CD14-positive monocyte (primary cell): ENCODE data around the gene PLEKHD1. TPM values are rescaled to one million over a fixed set of nuclear protein-coding genes. Genes with fewer than 3 reads are reported as not detected.

Source experiments
- DNase-seq, 3 donors: peaks; one replicate each; pipeline ENCODE4 v3.0.0-alpha.2; 2011 to 2022
- H2AFZ ChIP-seq: 2 replicates; pipeline ENCODE4 v1.6.0; 2012; ENCODE audit warnings: mild to moderate bottlenecking, low read depth, low read length, inconsistent platforms; ENCODE audit not compliant: insufficient read depth, poor library complexity, severe bottlenecking
- H3K27ac ChIP-seq, 2 donors: 1 replicate in 1 of 2; 2 replicates in 1 of 2; pipeline ENCODE4 v1.5.1; 2012 to 2013; ENCODE audit warnings: low read length in 2 of 2, control low read depth in 1 of 2, inconsistent platforms in 1 of 2, low read depth in 1 of 2, mild to moderate bottlenecking in 1 of 2
- H3K27me3 ChIP-seq, 2 donors: one replicate each; pipeline versions ENCODE4 v1.6.0 to v1.6.1; 2011 to 2013; ENCODE audit warnings: low read length in 2 of 2; ENCODE audit not compliant: control insufficient read depth in 2 of 2, insufficient read depth in 2 of 2
- H3K36me3 ChIP-seq, 2 donors: replicated peaks in 1 of 2; 1 replicate in 1 of 2; 2 replicates in 1 of 2; pipeline versions ENCODE4 v1.5.1 to v1.6.1; 2012 to 2013; ENCODE audit warnings: low read length in 2 of 2, control low read depth in 1 of 2, inconsistent platforms in 1 of 2, mild to moderate bottlenecking in 1 of 2; ENCODE audit not compliant: insufficient read depth in 2 of 2, control insufficient read depth in 1 of 2
- H3K4me1 ChIP-seq, 2 donors: 1 replicate in 1 of 2; 2 replicates in 1 of 2; pipeline versions ENCODE4 v1.5.1 to v1.6.1; 2012 to 2013; ENCODE audit warnings: low read length in 2 of 2, control low read depth in 1 of 2, inconsistent platforms in 1 of 2, mild to moderate bottlenecking in 1 of 2, moderate library complexity in 1 of 2; ENCODE audit not compliant: insufficient read depth in 2 of 2, control insufficient read depth in 1 of 2
- H3K4me2 ChIP-seq: replicated peaks from 2 replicates; pipeline ENCODE3; 2012; ENCODE audit warnings: low read length, moderate library complexity, mild to moderate bottlenecking; ENCODE audit not compliant: poor library complexity, severe bottlenecking; ENCODE audit errors: extremely low read depth
- H3K4me3 ChIP-seq, 3 experiments: fragments of 200-600 bp in 1 of 3; sonication (generic) in 1 of 3; replicated peaks in 1 of 3; 1 replicate in 2 of 3; 2 replicates in 1 of 3; pipeline ENCODE4 v1.5.1; 2011 to 2013; ENCODE audit warnings: low read length in 3 of 3, mild to moderate bottlenecking in 3 of 3, control low read depth in 2 of 3, low read depth in 2 of 3, inconsistent platforms in 1 of 3, moderate library complexity in 1 of 3
- H3K79me2 ChIP-seq: 2 replicates; pipeline ENCODE4 v1.6.0; 2012; ENCODE audit warnings: mild to moderate bottlenecking, control low read depth, inconsistent platforms, low read length, moderate library complexity; ENCODE audit not compliant: insufficient read depth
- H3K9ac ChIP-seq: 2 replicates; pipeline ENCODE4 v1.6.0; 2017; ENCODE audit warnings: low read length, mild to moderate bottlenecking; ENCODE audit not compliant: insufficient read depth, poor library complexity, severe bottlenecking
- H3K9me3 ChIP-seq, 2 donors: replicated peaks in 1 of 2; 1 replicate in 1 of 2; 2 replicates in 1 of 2; pipeline versions ENCODE4 v1.5.1 to v1.6.1; 2012 to 2013; ENCODE audit warnings: low read length in 2 of 2, control low read depth in 1 of 2; ENCODE audit not compliant: control insufficient read depth in 1 of 2, insufficient read depth in 1 of 2
- H4K20me1 ChIP-seq: 2 replicates; pipeline ENCODE4 v1.6.0; 2012; ENCODE audit warnings: mild to moderate bottlenecking, low read length, control low read depth, moderate library complexity; ENCODE audit not compliant: insufficient read depth
- H3K27ac Mint-ChIP-seq, 7 donors: one replicate each; pipeline ENCODE4 v1.8.0; 2020; ENCODE audit warnings: mild to moderate bottlenecking in 7 of 7, mixed read lengths in 7 of 7, moderate library complexity in 6 of 7, inconsistent platforms in 2 of 7
- H3K27me3 Mint-ChIP-seq, 3 donors: one replicate each; pipeline ENCODE4 v1.8.0; 2021 to 2022; ENCODE audit warnings: low read depth in 3 of 3, mild to moderate bottlenecking in 3 of 3, mixed read lengths in 3 of 3, moderate library complexity in 3 of 3, inconsistent platforms in 1 of 3
- H3K36me3 Mint-ChIP-seq, 2 donors: one replicate each; pipeline ENCODE4 v1.8.0; 2020; ENCODE audit warnings: mixed read lengths in 2 of 2, inconsistent platforms in 1 of 2, mild to moderate bottlenecking in 1 of 2
- H3K4me1 Mint-ChIP-seq: one replicate; pipeline ENCODE4 v1.8.0; 2020; ENCODE audit warnings: mild to moderate bottlenecking, mixed read lengths
- H3K4me3 Mint-ChIP-seq, 2 donors: one replicate each; pipeline ENCODE4 v1.8.0; 2020; ENCODE audit warnings: mild to moderate bottlenecking in 2 of 2, mixed read lengths in 2 of 2, moderate library complexity in 1 of 2
- H3K9me3 Mint-ChIP-seq, 7 donors: one replicate each; pipeline ENCODE4 v1.8.0; 2020 to 2022; ENCODE audit warnings: mixed read lengths in 7 of 7, mild to moderate bottlenecking in 6 of 7, moderate library complexity in 6 of 7, inconsistent platforms in 2 of 7
- WGBS: methylation state at CpG from one replicate; pipeline ENCODE4 v1.1.5; 2013; ENCODE audit warnings: missing lambda C conversion rate; ENCODE audit not compliant: insufficient coverage; 5-methylcytosine and 5-hydroxymethylcytosine counted together
- intact Hi-C, 2 donors: fragments of 100-400 bp; cut with micrococcal nuclease; formaldehyde crosslinking; loops; one replicate each; pipeline versions ENCODE4 v1.15.0 to v1.15.1; 2023
- polyA plus RNA-seq, 3 donors: library from polyadenylated mRNA; depleted of rRNA in 1 of 3; unstranded in 2 of 3; stranded (reverse) in 1 of 3; fragments of 300-500 nt in 2 of 3; fragments of >200 nt in 1 of 3; fragmentation: Illumina TruSeq in 2 of 3; gene quantifications; 1 replicate in 2 of 3; 2 replicates in 1 of 3; pipeline ENCODE4 v1.2.3, GENCODE V29; 2012 to 2021
- TF ChIP-seq, protein P1 (sequence below): fragments of 200-600 bp; IDR thresholded peaks from one replicate; pipeline ENCODE4 v1.8.0; 2022; ENCODE audit warnings: antibody characterized with exemption, mild to moderate bottlenecking

The PLEKHD1 gene
- polyA plus RNA-seq, 3 donors, result 0.09 TPM; not detected in 2

DNA sequence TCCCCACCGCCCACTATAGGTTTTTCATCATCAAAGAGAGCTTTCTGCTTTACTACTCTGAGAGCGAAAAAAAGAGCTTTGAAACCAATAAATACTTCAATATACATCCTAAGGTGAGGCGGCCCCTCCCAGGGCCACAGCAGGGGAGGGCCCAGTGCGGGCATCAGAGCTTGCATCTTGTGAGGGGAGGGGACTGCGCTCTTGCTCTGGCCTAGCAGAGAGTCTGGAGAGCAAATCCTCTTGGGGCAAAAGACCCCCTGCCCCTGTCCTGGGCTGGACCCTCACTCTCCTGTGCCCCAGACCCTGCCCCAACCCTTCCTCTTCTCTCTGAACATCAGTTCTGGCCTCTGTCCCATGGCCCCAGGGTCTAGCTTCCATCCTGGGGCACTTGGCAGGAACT lies 15.6 kb downstream of the PLEKHD1 start:
- Histone ChIP-seq H3K9ac (no peak overlapping the region), H3K4me2 (no peak overlapping the region), H3K4me1 (no peaks in the 10 kb centered on the region), H2AFZ (no peak overlapping the region), H3K9me3 (no peaks in the 10 kb centered on the region), H3K36me3 (no peaks in the 10 kb centered on the region), H4K20me1 (no peaks in the 10 kb centered on the region), H3K27me3 (no peaks in the 10 kb centered on the region), H3K27ac (no peak overlapping the region), H3K4me3 (no peak overlapping the region), H3K79me2 (no peaks in the 10 kb centered on the region)
- H3K27ac Mint-ChIP-seq, result no peak overlapping the region
- H3K4me1 Mint-ChIP-seq, result no peaks in the 10 kb centered on the region
- DNase-seq, result no peak
- H3K27me3 Mint-ChIP-seq, result peaks cover 7 to 14% (median 7%) of the 10 kb centered on the region in 3 donors
- peaks cover 0 to 2% (median 0%) of the 10 kb centered on the region in 7 donors for H3K9me3 Mint-ChIP-seq
- intact Hi-C loops, result no loop called here
- H3K4me3 Mint-ChIP-seq, result no peak overlapping the region
- no peaks in the 10 kb centered on the region for H3K36me3 Mint-ChIP-seq
- TF ChIP-seq, protein P1, sequence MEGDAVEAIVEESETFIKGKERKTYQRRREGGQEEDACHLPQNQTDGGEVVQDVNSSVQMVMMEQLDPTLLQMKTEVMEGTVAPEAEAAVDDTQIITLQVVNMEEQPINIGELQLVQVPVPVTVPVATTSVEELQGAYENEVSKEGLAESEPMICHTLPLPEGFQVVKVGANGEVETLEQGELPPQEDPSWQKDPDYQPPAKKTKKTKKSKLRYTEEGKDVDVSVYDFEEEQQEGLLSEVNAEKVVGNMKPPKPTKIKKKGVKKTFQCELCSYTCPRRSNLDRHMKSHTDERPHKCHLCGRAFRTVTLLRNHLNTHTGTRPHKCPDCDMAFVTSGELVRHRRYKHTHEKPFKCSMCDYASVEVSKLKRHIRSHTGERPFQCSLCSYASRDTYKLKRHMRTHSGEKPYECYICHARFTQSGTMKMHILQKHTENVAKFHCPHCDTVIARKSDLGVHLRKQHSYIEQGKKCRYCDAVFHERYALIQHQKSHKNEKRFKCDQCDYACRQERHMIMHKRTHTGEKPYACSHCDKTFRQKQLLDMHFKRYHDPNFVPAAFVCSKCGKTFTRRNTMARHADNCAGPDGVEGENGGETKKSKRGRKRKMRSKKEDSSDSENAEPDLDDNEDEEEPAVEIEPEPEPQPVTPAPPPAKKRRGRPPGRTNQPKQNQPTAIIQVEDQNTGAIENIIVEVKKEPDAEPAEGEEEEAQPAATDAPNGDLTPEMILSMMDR, result no peak
- 71% methylated on average over 1 of the region's 5 CpGs for WGBS

DNA sequence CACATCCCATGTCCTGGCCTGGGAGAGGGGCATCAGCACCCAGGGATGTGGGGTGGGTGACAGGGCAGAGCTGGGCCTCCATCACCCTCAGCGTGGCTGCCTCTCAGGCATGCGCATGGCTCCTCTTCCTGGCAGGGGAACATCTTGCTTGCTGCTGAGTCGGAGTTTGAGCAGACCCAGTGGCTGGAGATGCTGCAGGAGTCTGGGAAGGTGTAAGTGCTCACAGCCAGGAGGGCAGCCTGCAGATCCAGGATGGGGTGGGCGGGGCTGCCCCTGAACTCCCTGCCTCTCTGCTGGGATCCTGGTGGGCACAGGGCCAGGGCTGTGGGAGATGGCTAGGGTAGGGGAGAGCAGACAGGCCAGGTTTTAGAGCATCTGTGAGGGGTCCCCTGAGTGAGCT lies 16.2 kb downstream of the PLEKHD1 start:
- Mint-ChIP-seq H3K4me1 (no peaks in the 10 kb centered on the region), H3K4me3 (no peak overlapping the region), H3K9me3 (peaks cover 0 to 2% (median 0%) of the 10 kb centered on the region in 7 donors), H3K27me3 (peaks cover 5 to 11% (median 7%) of the 10 kb centered on the region in 3 donors), H3K36me3 (no peaks in the 10 kb centered on the region), H3K27ac (no peak overlapping the region)
- H3K4me2 ChIP-seq, result no peak overlapping the region
- H3K79me2 ChIP-seq, result no peaks in the 10 kb centered on the region
- no peaks in the 10 kb centered on the region for H3K36me3 ChIP-seq
- no peak for DNase-seq
- no peaks in the 10 kb centered on the region for H3K27me3 ChIP-seq
- no peaks in the 10 kb centered on the region for H3K9me3 ChIP-seq
- TF ChIP-seq, protein P1, result no peak
- intact Hi-C loops, result no loop called here
- H4K20me1 ChIP-seq, result no peaks in the 10 kb centered on the region
- no peak overlapping the region for H3K9ac ChIP-seq
- 91% methylated on average over 4 of the region's 4 CpGs for WGBS
- no peak overlapping the region for H3K27ac ChIP-seq
- H3K4me3 ChIP-seq, result no peak overlapping the region
- no peak overlapping the region for H2AFZ ChIP-seq
- H3K4me1 ChIP-seq, result no peaks in the 10 kb centered on the region
